ENCODE data around the gene BAIAP2L2.

DNA sequence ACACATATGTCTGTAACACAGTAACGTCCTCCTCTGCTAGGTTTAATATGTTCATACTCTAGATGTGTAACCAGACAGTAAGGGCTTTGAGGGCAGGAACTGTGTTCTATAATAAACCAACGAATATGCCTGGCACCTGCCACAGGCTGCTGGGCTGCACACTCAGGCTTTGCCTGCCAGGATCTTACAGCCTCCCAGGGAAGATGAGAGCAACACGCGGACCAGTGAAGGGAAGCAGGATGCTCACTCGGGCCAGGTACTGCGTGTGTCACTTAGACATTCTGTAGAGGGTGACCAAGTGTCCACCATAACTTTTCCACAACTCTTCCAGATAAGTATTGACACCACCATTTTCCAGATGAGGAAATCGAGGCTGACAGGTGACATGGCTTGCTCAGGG, 21.7 kb upstream of the BAIAP2L2 start:
- TF ChIP-seq CTCF (IDR thresholded peaks at IDR 0.05; ENCODE audit: extremely low read depth in 1 of 2, insufficient read depth in 1 of 2, low read depth in 1 of 2, low read length in 2 of 2) = no peak
- no peak for TF ChIP-seq POLR2A (IDR thresholded peaks at IDR 0.05; ENCODE audit: low read depth, low read length)
- no peak for TF ChIP-seq EZH2 (IDR thresholded peaks at IDR 0.05; ENCODE audit: borderline replicate concordance, low read depth, low read length, severe bottlenecking)
- TF ChIP-seq MYC (IDR thresholded peaks at IDR 0.05; ENCODE audit: low read depth, low read length) = no peak
- no peak for TF ChIP-seq POLR2AphosphoS5 (IDR thresholded peaks at IDR 0.05; ENCODE audit: insufficient read depth, low read depth, low read length)
- no peak for TF ChIP-seq MAX (IDR thresholded peaks at IDR 0.05; ENCODE audit: insufficient read depth, insufficient read length)
- TF ChIP-seq JUN (IDR thresholded peaks at IDR 0.05; ENCODE audit: borderline replicate concordance, insufficient read depth, insufficient read length, low read depth) = no peak
- TF ChIP-seq GATA2 (IDR thresholded peaks at IDR 0.05; ENCODE audit: insufficient read depth, insufficient read length, low read depth, low read length) = no peak
- TF ChIP-seq FOS (IDR thresholded peaks at IDR 0.05; ENCODE audit: borderline replicate concordance, insufficient read depth, low read length) = no peak
